PFSK-1 (cell line): Measurements from ENCODE around the gene DNAJB11.

ENCODE experiments used
- POLR2AphosphoS5 ChIP-seq: IDR thresholded peaks from 2 replicates; pipeline ENCODE4 v1.6.1; 2012; ENCODE audit warnings: low read depth, mild to moderate bottlenecking, control low read depth, low read length, moderate library complexity
- TAF1 ChIP-seq: IDR thresholded peaks from 2 replicates; pipeline ENCODE4 v1.6.1; 2012; ENCODE audit warnings: low read length, control low read depth, borderline replicate concordance; ENCODE audit not compliant: insufficient read depth
- TF ChIP-seq, protein P1 (sequence below), 2 experiments: IDR thresholded peaks; 2 replicates each; pipeline versions ENCODE4 v1.6.1 to v1.8.0; 2011 to 2012; ENCODE audit warnings: low read depth in 2 of 2, low read length in 2 of 2, control low read depth in 1 of 2, inconsistent platforms in 1 of 2, mild to moderate bottlenecking in 1 of 2, moderate library complexity in 1 of 2; ENCODE audit not compliant: insufficient read depth in 1 of 2

DNA sequence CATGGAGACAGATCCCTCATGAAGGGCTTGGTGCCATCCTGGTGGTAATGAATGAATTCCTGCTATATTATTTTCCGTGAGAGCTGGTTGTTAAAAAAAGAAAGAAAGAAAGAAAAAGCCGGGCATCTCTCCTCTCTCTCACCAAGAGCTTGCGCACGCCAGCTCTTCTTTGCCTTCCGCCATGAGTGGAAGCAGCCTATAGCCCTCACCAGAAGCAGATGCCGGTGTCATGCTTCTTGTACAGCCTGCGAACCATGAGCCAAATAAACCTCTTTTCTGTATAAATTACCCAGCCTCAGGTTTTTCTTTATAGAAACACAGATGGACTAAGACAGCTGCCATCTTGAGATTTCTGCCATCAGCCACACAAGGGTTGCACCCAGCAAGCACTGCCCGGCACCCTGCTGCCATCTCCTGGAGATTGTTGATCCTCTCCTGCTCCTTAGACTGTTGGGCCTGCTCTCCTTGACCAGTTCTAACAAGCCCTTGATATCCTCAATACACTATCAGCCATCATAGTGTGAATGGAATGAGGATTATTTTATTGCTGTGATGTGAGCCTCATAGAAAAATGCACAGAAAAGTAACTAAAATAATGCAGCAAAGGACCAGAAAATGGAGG is 38.8 kb downstream of the DNAJB11 start:
- TF ChIP-seq TAF1 = no peak
- TF ChIP-seq, protein P1, sequence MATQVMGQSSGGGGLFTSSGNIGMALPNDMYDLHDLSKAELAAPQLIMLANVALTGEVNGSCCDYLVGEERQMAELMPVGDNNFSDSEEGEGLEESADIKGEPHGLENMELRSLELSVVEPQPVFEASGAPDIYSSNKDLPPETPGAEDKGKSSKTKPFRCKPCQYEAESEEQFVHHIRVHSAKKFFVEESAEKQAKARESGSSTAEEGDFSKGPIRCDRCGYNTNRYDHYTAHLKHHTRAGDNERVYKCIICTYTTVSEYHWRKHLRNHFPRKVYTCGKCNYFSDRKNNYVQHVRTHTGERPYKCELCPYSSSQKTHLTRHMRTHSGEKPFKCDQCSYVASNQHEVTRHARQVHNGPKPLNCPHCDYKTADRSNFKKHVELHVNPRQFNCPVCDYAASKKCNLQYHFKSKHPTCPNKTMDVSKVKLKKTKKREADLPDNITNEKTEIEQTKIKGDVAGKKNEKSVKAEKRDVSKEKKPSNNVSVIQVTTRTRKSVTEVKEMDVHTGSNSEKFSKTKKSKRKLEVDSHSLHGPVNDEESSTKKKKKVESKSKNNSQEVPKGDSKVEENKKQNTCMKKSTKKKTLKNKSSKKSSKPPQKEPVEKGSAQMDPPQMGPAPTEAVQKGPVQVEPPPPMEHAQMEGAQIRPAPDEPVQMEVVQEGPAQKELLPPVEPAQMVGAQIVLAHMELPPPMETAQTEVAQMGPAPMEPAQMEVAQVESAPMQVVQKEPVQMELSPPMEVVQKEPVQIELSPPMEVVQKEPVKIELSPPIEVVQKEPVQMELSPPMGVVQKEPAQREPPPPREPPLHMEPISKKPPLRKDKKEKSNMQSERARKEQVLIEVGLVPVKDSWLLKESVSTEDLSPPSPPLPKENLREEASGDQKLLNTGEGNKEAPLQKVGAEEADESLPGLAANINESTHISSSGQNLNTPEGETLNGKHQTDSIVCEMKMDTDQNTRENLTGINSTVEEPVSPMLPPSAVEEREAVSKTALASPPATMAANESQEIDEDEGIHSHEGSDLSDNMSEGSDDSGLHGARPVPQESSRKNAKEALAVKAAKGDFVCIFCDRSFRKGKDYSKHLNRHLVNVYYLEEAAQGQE (IDR thresholded peaks at IDR 0.05; ENCODE audit: insufficient read depth in 1 of 2, low read depth in 2 of 2, low read length in 2 of 2) = no peak
- no peak for TF ChIP-seq POLR2AphosphoS5
